Activated naive CD8-positive, alpha-beta T cell treated with anti-CD3 and anti-CD28 coated beads, Interleukin-2, amount 50 U/mL, for 24 hours (primary cell): Measurements from ENCODE around the gene ZRANB1.

Experiments used
- ATAC-seq: fragments of 150-1000 bp; cut with Tn5 transposase; one replicate; pipeline ENCODE4 v1.10.0; 2021
- DNase-seq: peaks from one replicate; pipeline ENCODE4 v3.0.0; 2021
- H3K27ac Mint-ChIP-seq: one replicate; pipeline ENCODE4 v1.8.0; 2021; ENCODE audit warnings: mild to moderate bottlenecking, mixed read lengths
- H3K27me3 Mint-ChIP-seq: one replicate; pipeline ENCODE4 v1.8.0; 2021; ENCODE audit warnings: mixed read lengths
- H3K36me3 Mint-ChIP-seq: one replicate; pipeline ENCODE4 v1.8.0; 2021; ENCODE audit warnings: low read depth, mixed read lengths
- H3K4me1 Mint-ChIP-seq: one replicate; pipeline ENCODE4 v1.8.0; 2021; ENCODE audit warnings: mixed read lengths
- H3K4me3 Mint-ChIP-seq: one replicate; pipeline ENCODE4 v1.8.0; 2021; ENCODE audit warnings: mild to moderate bottlenecking, moderate library complexity, mixed read lengths
- H3K9me3 Mint-ChIP-seq: one replicate; pipeline ENCODE4 v1.8.0; 2021; ENCODE audit warnings: mixed read lengths

ZRANB1 gene

GRCh38 chr10:124998624-124999291 lies 56.8 kb downstream of the ZRANB1 start:
- H3K27me3 Mint-ChIP-seq = no peaks in the 10 kb centered on the region
- no peaks in the 10 kb centered on the region for H3K9me3 Mint-ChIP-seq
- H3K27ac Mint-ChIP-seq = no peak overlapping the region
- no peak overlapping the region for H3K4me3 Mint-ChIP-seq
- ATAC-seq (no peak), DNase-seq (no peak)
- H3K36me3 Mint-ChIP-seq = no peaks in the 10 kb centered on the region
- H3K4me1 Mint-ChIP-seq = no peaks in the 10 kb centered on the region

GRCh38 chr10:124999433-125000365 lies 57.8 kb downstream of the ZRANB1 start:
- H3K27ac Mint-ChIP-seq = no peak overlapping the region
- H3K27me3 Mint-ChIP-seq = no peaks in the 10 kb centered on the region
- no peaks in the 10 kb centered on the region for H3K9me3 Mint-ChIP-seq
- H3K4me1 Mint-ChIP-seq = no peaks in the 10 kb centered on the region
- no peak for DNase-seq
- H3K36me3 Mint-ChIP-seq = no peaks in the 10 kb centered on the region
- no peak for ATAC-seq
- no peak overlapping the region for H3K4me3 Mint-ChIP-seq

DNA sequence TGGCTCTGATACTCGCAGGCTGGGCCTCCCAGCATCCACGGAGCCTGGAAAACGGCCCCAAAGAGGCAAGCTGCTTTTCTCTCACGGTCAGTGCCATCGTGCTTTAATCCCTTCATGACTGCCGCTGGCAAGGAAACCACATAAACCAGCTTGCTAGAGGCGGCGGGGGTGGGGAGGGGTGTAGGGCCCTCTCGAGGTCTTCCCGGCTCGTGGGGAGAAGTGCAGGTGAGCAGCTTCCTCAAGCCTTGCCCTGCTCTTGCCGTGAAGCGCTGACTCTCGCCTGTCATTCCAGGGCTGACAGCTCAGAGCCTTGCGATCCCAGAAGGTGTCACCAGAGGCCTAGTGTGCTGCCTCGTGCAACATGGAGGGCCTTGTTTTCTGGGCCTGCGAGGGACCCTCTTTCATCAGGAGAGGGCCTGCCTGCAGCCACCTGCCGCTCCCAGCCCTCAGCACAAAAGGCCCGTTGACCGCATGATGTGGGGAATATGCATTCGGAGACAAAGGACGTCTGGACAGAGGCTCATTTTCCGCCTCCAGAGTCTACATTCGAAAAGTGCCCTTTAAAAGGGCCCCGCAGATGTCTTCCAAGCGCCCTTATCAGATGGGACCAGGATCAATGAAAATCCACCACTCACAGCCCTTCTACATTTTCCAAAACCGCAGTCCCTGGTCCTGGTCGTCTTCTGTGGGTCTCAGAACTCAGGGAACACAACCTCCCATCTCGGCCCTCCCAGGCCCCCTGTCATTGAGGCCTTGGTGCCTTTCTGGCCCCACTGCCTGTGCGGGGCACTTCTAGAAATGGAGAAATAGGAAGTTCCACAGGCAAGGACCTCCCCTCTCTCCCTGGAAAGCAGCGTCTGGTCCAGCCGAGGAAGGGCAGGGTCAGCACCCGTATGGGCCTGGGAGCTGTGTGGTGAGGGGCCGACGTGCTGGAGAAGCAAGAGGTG lies 58.7 kb downstream of the ZRANB1 start:
- Mint-ChIP-seq H3K27ac (no peak overlapping the region), H3K36me3 (no peaks in the 10 kb centered on the region), H3K4me1 (no peaks in the 10 kb centered on the region), H3K9me3 (no peaks in the 10 kb centered on the region), H3K27me3 (no peaks in the 10 kb centered on the region), H3K4me3 (no peak overlapping the region)
- ATAC-seq (no peak), DNase-seq (no peak)

- DNase-seq = no peak
- Mint-ChIP-seq H3K36me3 (no peaks in the 10 kb centered on the region), H3K27ac (no peak overlapping the region), H3K27me3 (no peaks in the 10 kb centered on the region), H3K9me3 (no peaks in the 10 kb centered on the region), H3K4me3 (no peak overlapping the region), H3K4me1 (no peaks in the 10 kb centered on the region)
- no peak for ATAC-seq
Observed at GRCh38 chr10:125001313-125002046, 59.6 kb downstream of the ZRANB1 start.

- Mint-ChIP-seq H3K4me1 (no peaks in the 10 kb centered on the region), H3K9me3 (no peaks in the 10 kb centered on the region), H3K4me3 (no peak overlapping the region), H3K27ac (no peak overlapping the region), H3K27me3 (no peaks in the 10 kb centered on the region), H3K36me3 (no peaks in the 10 kb centered on the region)
- ATAC-seq (no peak), DNase-seq (no peak)
Observed at GRCh38 chr10:125002047-125002422, 60.1 kb downstream of the ZRANB1 start.

GRCh38 chr10:125002423-125003145 lies 60.7 kb downstream of the ZRANB1 start:
- Mint-ChIP-seq H3K27ac (no peak overlapping the region), H3K4me3 (no peak overlapping the region), H3K27me3 (no peaks in the 10 kb centered on the region), H3K36me3 (no peaks in the 10 kb centered on the region), H3K9me3 (no peaks in the 10 kb centered on the region), H3K4me1 (no peaks in the 10 kb centered on the region)
- ATAC-seq (no peak), DNase-seq (no peak)

- DNase-seq = no peak
- Mint-ChIP-seq H3K27ac (no peak overlapping the region), H3K4me3 (no peak overlapping the region), H3K4me1 (no peaks in the 10 kb centered on the region), H3K36me3 (no peaks in the 10 kb centered on the region), H3K27me3 (no peaks in the 10 kb centered on the region), H3K9me3 (no peaks in the 10 kb centered on the region)
- ATAC-seq = no peak
Observed at GRCh38 chr10:125003146-125003900, 61.4 kb downstream of the ZRANB1 start.

DNA sequence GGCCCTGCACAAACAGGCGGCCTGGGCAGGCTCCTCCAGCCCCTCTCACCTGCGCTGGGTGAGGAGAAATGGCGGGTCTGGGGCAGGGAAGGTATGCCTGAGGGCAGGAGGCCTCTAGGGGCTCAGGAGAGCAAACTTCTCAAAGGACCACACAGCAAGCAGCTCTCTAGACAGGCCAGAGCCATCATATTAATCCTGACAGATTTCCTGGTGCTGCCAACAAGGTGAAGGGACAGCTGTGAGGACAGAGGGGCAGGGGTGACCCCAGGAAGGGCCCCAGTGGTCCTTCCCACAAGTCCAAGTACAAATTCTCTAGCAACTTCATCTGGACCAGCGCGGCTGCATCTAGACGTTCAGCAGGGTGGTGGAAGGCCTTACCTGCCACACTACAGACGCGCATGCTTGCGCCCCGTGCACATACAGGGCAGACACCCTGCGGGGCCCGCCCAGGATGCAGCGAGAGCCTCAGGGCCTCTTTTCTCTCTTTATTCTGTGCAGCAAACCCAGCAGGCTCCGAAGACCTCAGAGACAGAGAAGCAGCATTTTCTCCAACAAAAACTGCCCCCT lies 62.1 kb downstream of the ZRANB1 start:
- H3K27ac Mint-ChIP-seq = no peak overlapping the region
- no peaks in the 10 kb centered on the region for H3K4me1 Mint-ChIP-seq
- H3K27me3 Mint-ChIP-seq = no peaks in the 10 kb centered on the region
- H3K4me3 Mint-ChIP-seq = no peak overlapping the region
- no peak for ATAC-seq
- DNase-seq = no peak
- no peaks in the 10 kb centered on the region for H3K9me3 Mint-ChIP-seq
- H3K36me3 Mint-ChIP-seq = no peaks in the 10 kb centered on the region

GRCh38 chr10:125004571-125005311 lies 62.8 kb downstream of the ZRANB1 start:
- H3K27ac Mint-ChIP-seq = no peak overlapping the region
- no peaks in the 10 kb centered on the region for H3K9me3 Mint-ChIP-seq
- ATAC-seq = no peak

GRCh38 chr10:125005312-125006187 lies 63.6 kb downstream of the ZRANB1 start:
- Mint-ChIP-seq H3K9me3 (no peaks in the 10 kb centered on the region), H3K27me3 (no peaks in the 10 kb centered on the region), H3K36me3 (no peaks in the 10 kb centered on the region), H3K4me3 (no peak overlapping the region), H3K27ac (no peak overlapping the region), H3K4me1 (no peaks in the 10 kb centered on the region)
- ATAC-seq (no peak), DNase-seq (no peak)

More at GRCh38 chr10:125004571-125005311, 62.8 kb downstream of the ZRANB1 start:
- no peaks in the 10 kb centered on the region for H3K4me1 Mint-ChIP-seq
- H3K36me3 Mint-ChIP-seq = no peaks in the 10 kb centered on the region
- H3K27me3 Mint-ChIP-seq = no peaks in the 10 kb centered on the region
- no peak overlapping the region for H3K4me3 Mint-ChIP-seq
- no peak for DNase-seq

- no peak overlapping the region for H3K4me3 Mint-ChIP-seq
- no peaks in the 10 kb centered on the region for H3K9me3 Mint-ChIP-seq
- H3K27ac Mint-ChIP-seq = no peak overlapping the region
- DNase-seq (no peak), ATAC-seq (no peak)
- H3K4me1 Mint-ChIP-seq = no peaks in the 10 kb centered on the region
- H3K27me3 Mint-ChIP-seq = no peaks in the 10 kb centered on the region
- no peaks in the 10 kb centered on the region for H3K36me3 Mint-ChIP-seq
Observed at GRCh38 chr10:125006188-125006680, 64.3 kb downstream of the ZRANB1 start.
